Trophoblast cell (in vitro differentiated cells and primary cell): Measurements from ENCODE around the gene ZFP69B.

Experiments
- DNase-seq, 2 donors: peaks; one replicate each; pipeline ENCODE4 v3.0.0-alpha.2; 2016
- H2AFZ ChIP-seq: 2 replicates; pipeline ENCODE4 v1.6.1; 2013; ENCODE audit warnings: low read length, moderate library complexity, mild to moderate bottlenecking; ENCODE audit not compliant: insufficient read depth, poor library complexity
- H2AK5ac ChIP-seq: 2 replicates; pipeline ENCODE4 v1.6.1; 2013; ENCODE audit warnings: mild to moderate bottlenecking, low read length
- H2BK120ac ChIP-seq: 2 replicates; pipeline ENCODE4 v1.6.1; 2013; ENCODE audit warnings: low read length, mild to moderate bottlenecking, moderate library complexity; ENCODE audit not compliant: insufficient read depth, poor library complexity
- H2BK12ac ChIP-seq: 2 replicates; pipeline ENCODE4 v1.6.1; 2013; ENCODE audit warnings: mild to moderate bottlenecking, low read length, moderate library complexity
- H2BK5ac ChIP-seq: 2 replicates; pipeline ENCODE4 v1.6.1; 2013; ENCODE audit warnings: low read length, low read depth, moderate library complexity, mild to moderate bottlenecking; ENCODE audit not compliant: poor library complexity
- H3K14ac ChIP-seq: 2 replicates; pipeline ENCODE4 v1.6.1; 2013; ENCODE audit warnings: mild to moderate bottlenecking, low read length
- H3K18ac ChIP-seq: 2 replicates; pipeline ENCODE4 v1.6.1; 2013; ENCODE audit warnings: mild to moderate bottlenecking, low read length
- H3K23ac ChIP-seq: 2 replicates; pipeline ENCODE4 v1.6.1; 2013; ENCODE audit warnings: low read length
- H3K27ac ChIP-seq: 2 replicates; pipeline ENCODE4 v1.5.1; 2013; ENCODE audit warnings: low read depth, mild to moderate bottlenecking, inconsistent platforms, low read length, moderate library complexity
- H3K27me3 ChIP-seq: 2 replicates; pipeline ENCODE4 v1.6.1; 2013; ENCODE audit warnings: inconsistent platforms, mild to moderate bottlenecking, low read length, moderate library complexity; ENCODE audit not compliant: insufficient read depth
- H3K36me3 ChIP-seq, 2 experiments: 1 replicate in 1 of 2; 2 replicates in 1 of 2; pipeline ENCODE4 v1.6.1; 2013; ENCODE audit warnings: low read length in 2 of 2, mild to moderate bottlenecking in 2 of 2, moderate library complexity in 1 of 2; ENCODE audit not compliant: insufficient read depth in 2 of 2, control insufficient read depth in 1 of 2
- H3K4ac ChIP-seq: 2 replicates; pipeline ENCODE4 v1.6.1; 2013; ENCODE audit warnings: low read depth, mild to moderate bottlenecking, low read length, moderate library complexity
- H3K4me1 ChIP-seq, 2 experiments: 1 replicate in 1 of 2; 2 replicates in 1 of 2; pipeline ENCODE4 v1.6.1; 2013; ENCODE audit warnings: low read length in 2 of 2, mild to moderate bottlenecking in 2 of 2, moderate library complexity in 1 of 2; ENCODE audit not compliant: insufficient read depth in 2 of 2, control insufficient read depth in 1 of 2
- H3K4me2 ChIP-seq: 2 replicates; pipeline ENCODE4 v1.6.1; 2013; ENCODE audit warnings: inconsistent platforms, mild to moderate bottlenecking, low read length, moderate library complexity
- H3K4me3 ChIP-seq: 2 replicates; pipeline ENCODE4 v1.5.1; 2013; ENCODE audit warnings: mild to moderate bottlenecking, low read depth, low read length, inconsistent platforms
- H3K79me1 ChIP-seq: one replicate; pipeline ENCODE4 v1.6.1; 2013; ENCODE audit warnings: low read length
- H3K79me2 ChIP-seq: 2 replicates; pipeline ENCODE4 v1.6.1; 2013; ENCODE audit warnings: low read length, mild to moderate bottlenecking; ENCODE audit not compliant: control insufficient read depth, insufficient read depth, poor library complexity
- H3K9ac ChIP-seq: 2 replicates; pipeline ENCODE4 v1.6.1; 2013; ENCODE audit warnings: mild to moderate bottlenecking, low read length
- H3K9me3 ChIP-seq: 2 replicates; pipeline ENCODE4 v1.6.1; 2013; ENCODE audit warnings: low read depth, mild to moderate bottlenecking, control low read depth, inconsistent platforms, low read length; ENCODE audit not compliant: insufficient read depth
- H4K12ac ChIP-seq: 2 replicates; pipeline ENCODE4 v1.6.1; 2013; ENCODE audit warnings: low read depth, mild to moderate bottlenecking, low read length, moderate library complexity
- H4K8ac ChIP-seq: 2 replicates; pipeline ENCODE4 v1.6.1; 2013; ENCODE audit warnings: low read depth, mild to moderate bottlenecking, low read length, moderate library complexity
- H4K91ac ChIP-seq: one replicate; pipeline ENCODE4 v1.6.1; 2013; ENCODE audit warnings: low read depth, mild to moderate bottlenecking, low read length, moderate library complexity
- WGBS: extraction: QIAGEN DNeasy Blood & Tissue Kit; methylation state at CpG from one replicate; pipeline ENCODE4 v1.1.7; 2013; ENCODE audit warnings: missing lambda C conversion rate; ENCODE audit not compliant: insufficient read length, insufficient coverage; ENCODE audit errors: extremely low coverage; 5-methylcytosine and 5-hydroxymethylcytosine counted together

Gene ZFP69B

GRCh38 chr1:40413527-40414252 lies 36.6 kb upstream of the ZFP69B start:
- Histone ChIP-seq H2AK5ac (no peak overlapping the region), H3K9me3 (no peaks in the 10 kb centered on the region), H3K27ac (no peak overlapping the region), H4K91ac (no peak overlapping the region), H3K4me2 (no peak overlapping the region), H3K4me1 (no peaks in the 10 kb centered on the region), H3K14ac (no peak overlapping the region), H3K4me3 (no peak overlapping the region), H2BK12ac (no peak overlapping the region), H2BK5ac (no peak overlapping the region), H3K79me1 (no peaks in the 10 kb centered on the region), H2AFZ (no peak overlapping the region), H3K18ac (no peak overlapping the region), H3K4ac (no peak overlapping the region), H3K27me3 (no peaks in the 10 kb centered on the region), H3K36me3 (peaks cover 4 to 6% of the 10 kb centered on the region in 2 experiments), H3K23ac (no peak overlapping the region), H4K12ac (no peak overlapping the region), H3K9ac (no peak overlapping the region), H2BK120ac (no peak overlapping the region), H3K79me2 (no peaks in the 10 kb centered on the region), H4K8ac (no peak overlapping the region)
- WGBS: no CpG with 5 or more reads among the region's 6 CpGs
- DNase-seq: no peak

GRCh38 chr1:40414331-40414730 lies 35.9 kb upstream of the ZFP69B start:
- no peaks in the 10 kb centered on the region for H3K79me2 ChIP-seq
- H4K91ac ChIP-seq: no peak overlapping the region
- H3K14ac ChIP-seq: no peak overlapping the region
- H3K4me3 ChIP-seq: no peak overlapping the region
- H3K79me1 ChIP-seq: no peaks in the 10 kb centered on the region
- no peak overlapping the region for H2BK5ac ChIP-seq
- no peak overlapping the region for H3K4ac ChIP-seq
- no peak overlapping the region for H3K9ac ChIP-seq
- no peak overlapping the region for H2BK12ac ChIP-seq
- peaks cover 4 to 6% of the 10 kb centered on the region in 2 experiments for H3K36me3 ChIP-seq
- H4K8ac ChIP-seq: no peak overlapping the region
- H3K27me3 ChIP-seq: no peaks in the 10 kb centered on the region
- no CpG with 5 or more reads among the region's 3 CpGs for WGBS
- no peak overlapping the region for H2AFZ ChIP-seq
- no peak for DNase-seq
- H3K23ac ChIP-seq: no peak overlapping the region
- no peak overlapping the region for H3K18ac ChIP-seq
- H3K27ac ChIP-seq: no peak overlapping the region
- H2AK5ac ChIP-seq: no peak overlapping the region
- no peak overlapping the region for H2BK120ac ChIP-seq
- no peak overlapping the region for H4K12ac ChIP-seq
- H3K4me2 ChIP-seq: no peak overlapping the region
- no peaks in the 10 kb centered on the region for H3K9me3 ChIP-seq
- no peaks in the 10 kb centered on the region for H3K4me1 ChIP-seq

DNA sequence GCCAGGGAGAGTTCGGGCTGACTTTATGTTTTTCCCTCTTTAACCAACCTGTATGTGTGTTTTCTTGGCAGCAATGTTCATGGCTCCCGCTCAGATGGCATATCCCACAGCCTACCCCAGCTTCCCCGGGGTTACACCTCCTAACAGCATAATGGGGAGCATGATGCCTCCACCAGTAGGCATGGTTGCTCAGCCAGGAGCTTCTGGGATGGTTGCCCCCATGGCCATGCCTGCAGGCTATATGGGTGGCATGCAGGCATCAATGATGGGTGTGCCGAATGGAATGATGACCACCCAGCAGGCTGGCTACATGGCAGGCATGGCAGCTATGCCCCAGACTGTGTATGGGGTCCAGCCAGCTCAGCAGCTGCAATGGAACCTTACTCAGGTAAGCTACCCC lies 33.6 kb upstream of the ZFP69B start:
- no peaks in the 10 kb centered on the region for H3K9me3 ChIP-seq
- H3K9ac ChIP-seq: no peak overlapping the region
- no peaks in the 10 kb centered on the region for H3K79me1 ChIP-seq
- H2BK5ac ChIP-seq: no peak overlapping the region
- H3K4me3 ChIP-seq: no peak overlapping the region
- WGBS: no CpG with 5 or more reads among the region's 4 CpGs
- no peak overlapping the region for H2AFZ ChIP-seq
- no peaks in the 10 kb centered on the region for H3K79me2 ChIP-seq
- no peak overlapping the region for H3K4ac ChIP-seq
- H3K4me2 ChIP-seq: no peak overlapping the region
- no peak overlapping the region for H3K18ac ChIP-seq
- no peaks in the 10 kb centered on the region for H3K27me3 ChIP-seq
- no peak overlapping the region for H2AK5ac ChIP-seq
- H4K8ac ChIP-seq: no peak overlapping the region
- no peak overlapping the region for H4K12ac ChIP-seq
- no peak for DNase-seq
- no peak overlapping the region for H4K91ac ChIP-seq
- H3K14ac ChIP-seq: no peak overlapping the region
- no peak overlapping the region for H2BK12ac ChIP-seq
- H3K36me3 ChIP-seq: peaks cover 4 to 6% of the 10 kb centered on the region in 2 experiments
- H3K4me1 ChIP-seq: no peaks in the 10 kb centered on the region
- no peak overlapping the region for H3K27ac ChIP-seq
- H2BK120ac ChIP-seq: no peak overlapping the region
- peak overlapping the region; percentile 66 for H3K23ac ChIP-seq

GRCh38 chr1:40421431-40422384 lies 28.6 kb upstream of the ZFP69B start:
- Histone ChIP-seq H2AK5ac (no peak overlapping the region), H3K18ac (no peak overlapping the region), H4K8ac (no peak overlapping the region), H3K79me1 (no peaks in the 10 kb centered on the region), H2BK120ac (no peak overlapping the region), H3K4ac (no peak overlapping the region), H3K4me2 (no peak overlapping the region), H3K4me3 (no peak overlapping the region), H3K79me2 (no peaks in the 10 kb centered on the region), H3K27ac (no peak overlapping the region), H2BK12ac (no peak overlapping the region), H2AFZ (no peak overlapping the region), H3K4me1 (no peaks in the 10 kb centered on the region), H3K36me3 (peaks cover 2% of the 10 kb centered on the region in 2 experiments), H3K9ac (no peak overlapping the region), H3K14ac (no peak overlapping the region), H4K12ac (no peak overlapping the region), H3K23ac (no peak overlapping the region), H3K27me3 (no peaks in the 10 kb centered on the region), H2BK5ac (no peak overlapping the region), H4K91ac (no peak overlapping the region), H3K9me3 (no peaks in the 10 kb centered on the region)
- WGBS: no CpG with 5 or more reads among the region's 15 CpGs
- no peak for DNase-seq
